ENCODE data around the gene FOXF2. TPM values are rescaled to one million over a fixed set of nuclear protein-coding genes. Genes with fewer than 3 reads are reported as not detected.
A peak's percentile ranks its signal among the peaks of the same experiment; 100 is the strongest.

The FOXF2 gene
- total RNA-seq, 1 donor from 2014 or later, result 15.7 TPM

GRCh38 chr6:1371933-1372332 lies 17.4 kb upstream of the FOXF2 start:
- Histone ChIP-seq H3K27me3 (peaks cover 27% of the 10 kb centered on the region), H3K27ac (no peak overlapping the region), H3K4me1 (no peaks in the 10 kb centered on the region), H3K4me3 (no peak overlapping the region), H3K9me3 (no peaks in the 10 kb centered on the region), H3K36me3 (no peaks in the 10 kb centered on the region)
- ATAC-seq (no peak), DNase-seq (no peak)
- intact Hi-C loops (cut with DNase I), result no loop called here
- TF ChIP-seq CTCF (IDR thresholded peaks at IDR 0.05), result no peak

GRCh38 chr6:1372690-1373089 lies 16.7 kb upstream of the FOXF2 start:
- Histone ChIP-seq H3K27me3 (peaks cover 35% of the 10 kb centered on the region), H3K4me1 (peaks cover 1% of the 10 kb centered on the region), H3K36me3 (no peaks in the 10 kb centered on the region), H3K9me3 (no peaks in the 10 kb centered on the region), H3K27ac (no peak overlapping the region), H3K4me3 (no peak overlapping the region)
- TF ChIP-seq CTCF (IDR thresholded peaks at IDR 0.05), result no peak
- intact Hi-C loops (cut with DNase I), result no loop called here
- ATAC-seq (no peak), DNase-seq (no peak)

GRCh38 chr6:1376653-1377052 lies 12.7 kb upstream of the FOXF2 start:
- no peak for ATAC-seq
- intact Hi-C loops (cut with DNase I), result no loop called here
- H3K4me3 ChIP-seq, result no peak overlapping the region
- peaks cover 12% of the 10 kb centered on the region for H3K4me1 ChIP-seq
- no peaks in the 10 kb centered on the region for H3K36me3 ChIP-seq
- H3K9me3 ChIP-seq, result no peaks in the 10 kb centered on the region
- no peak for TF ChIP-seq CTCF (IDR thresholded peaks at IDR 0.05)
- no peak overlapping the region for H3K27ac ChIP-seq
- DNase-seq, result no peak
- H3K27me3 ChIP-seq, result peaks cover 68% of the 10 kb centered on the region

- no peak overlapping the region for H3K27ac ChIP-seq
- TF ChIP-seq CTCF (IDR thresholded peaks at IDR 0.05), result no peak
- intact Hi-C loops (cut with DNase I), result no loop called here
Observed at GRCh38 chr6:1377526-1377925, 11.8 kb upstream of the FOXF2 start.

GRCh38 chr6:1378065-1379016 lies 11.0 kb upstream of the FOXF2 start:
- no peak for TF ChIP-seq CTCF (IDR thresholded peaks at IDR 0.05)
- H3K4me1 ChIP-seq, result peaks cover 17% of the 10 kb centered on the region
- H3K36me3 ChIP-seq, result no peaks in the 10 kb centered on the region
- H3K9me3 ChIP-seq, result no peaks in the 10 kb centered on the region
- intact Hi-C loops (cut with DNase I), result no loop called here
- H3K4me3 ChIP-seq, result peak overlapping the region; percentile 19
- H3K27ac ChIP-seq, result no peak overlapping the region
- H3K27me3 ChIP-seq, result peaks cover 77% of the 10 kb centered on the region
- ATAC-seq, result no peak
- no peak for DNase-seq

More at GRCh38 chr6:1377526-1377925, 11.8 kb upstream of the FOXF2 start:
- H3K27me3 ChIP-seq, result peaks cover 69% of the 10 kb centered on the region
- H3K4me1 ChIP-seq, result peaks cover 17% of the 10 kb centered on the region
- H3K4me3 ChIP-seq, result no peak overlapping the region
- no peaks in the 10 kb centered on the region for H3K9me3 ChIP-seq
- no peaks in the 10 kb centered on the region for H3K36me3 ChIP-seq
- no peak for DNase-seq
- ATAC-seq, result no peak

All from upper lobe of right lung (tissue), 1 donor.